Measurements from ENCODE around the gene ATXN1.

DNA sequence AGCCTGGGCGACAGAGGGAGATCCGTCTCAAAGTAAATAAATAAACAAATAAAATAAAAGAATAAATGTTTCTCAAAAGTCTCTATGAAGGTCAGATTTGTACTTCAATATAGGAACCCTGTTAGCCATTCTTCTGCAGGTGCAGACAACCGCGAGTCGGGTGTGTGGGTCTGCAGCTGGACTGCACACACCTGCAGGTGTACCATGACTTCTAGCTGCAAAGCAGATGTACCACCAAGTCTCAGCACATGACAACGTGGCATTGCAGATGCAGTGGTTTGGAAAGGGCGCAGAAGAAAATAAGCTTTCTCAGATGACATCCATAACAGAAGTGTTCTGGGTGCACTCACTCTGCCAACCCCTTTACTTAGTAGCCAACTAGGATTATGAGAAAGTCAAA is 239.7 kb downstream of the ATXN1 start:
- TF ChIP-seq POLR2A (IDR thresholded peaks at IDR 0.05) (no peak), CTCF (IDR thresholded peaks at IDR 0.05) (no peak), EP300 (IDR thresholded peaks at IDR 0.05) (no peak)
